T-helper 2 cell treated with Interferon-gamma antibody and Interleukin-4, amounts not matched to agents 100 ng/mL and 5 ng/mL, for 36 hours (primary cell): Measurements from ENCODE around the gene SPRYD4. TPM values are rescaled to one million over a fixed set of nuclear protein-coding genes. Genes with fewer than 3 reads are reported as not detected.
"Not testable (repeated sequence)": the region's sequence is repeated elsewhere in the genome, so short reads cannot be mapped to it uniquely, and the experiment has no call there.

ENCODE experiments used
- intact Hi-C: fragments of 100-400 bp; cut with micrococcal nuclease; formaldehyde crosslinking; loops from one replicate; pipeline ENCODE4 v1.15.1; 2023
- total RNA-seq: library from RNA; stranded (reverse); gene quantifications from 2 replicates; pipeline ENCODE4 v1.2.3, GENCODE V29; 2022

Gene SPRYD4
- 4.4 TPM in 2 replicates for total RNA-seq

GRCh38 chr12:56468216-56469006 lies at the start of gene SPRYD4:
Gene SPRYD4 (plus strand): TSS chr12:56468578. CDS start chr12:56468592, 14 bp downstream.
- intact Hi-C loops, result loop anchor here (1.0 to 10.0 kb wide), 6 partner anchors 19 to 494 kb away; partner anchors contain the start of genes CS, RAB5B, STAT2 and TIMELESS

- intact Hi-C loops, result no loop called here
Measured at GRCh38 chr12:56420411-56420810, 48.0 kb upstream of the SPRYD4 start.

- intact Hi-C loops, result no loop called here
Measured at GRCh38 chr12:56425193-56425592, 43.2 kb upstream of the SPRYD4 start.

GRCh38 chr12:56425940-56426438 lies 42.4 kb upstream of the SPRYD4 start:
- intact Hi-C loops, result no loop called here

GRCh38 chr12:56431288-56431687 lies 37.1 kb upstream of the SPRYD4 start:
- intact Hi-C loops, result no loop called here

GRCh38 chr12:56431850-56432249 lies 36.5 kb upstream of the SPRYD4 start:
- intact Hi-C loops, result no loop called here

- intact Hi-C loops, result no loop called here
Measured at GRCh38 chr12:56434828-56435227, 33.5 kb upstream of the SPRYD4 start.

- intact Hi-C loops, result no loop called here
Measured at GRCh38 chr12:56437430-56438176, 30.8 kb upstream of the SPRYD4 start.

- intact Hi-C loops, result not testable (repeated sequence)
Measured at GRCh38 chr12:56443208-56443607, 25.2 kb upstream of the SPRYD4 start.

GRCh38 chr12:56448860-56449621 lies 19.3 kb upstream of the SPRYD4 start, which contains the start of gene TIMELESS:
Gene TIMELESS (minus strand): TSS chr12:56449426. CDS start chr12:56434170, 15,256 bp downstream.
- intact Hi-C loops, result loop anchor here (1.0 to 5.0 kb wide), 5 partner anchors 19 to 322 kb away; partner anchors contain the start of genes ESYT1, SPRYD4 and STAT2

GRCh38 chr12:56449622-56449984 lies 18.8 kb upstream of the SPRYD4 start:
- intact Hi-C loops, result loop anchor here (1.0 to 5.0 kb wide), 5 partner anchors 19 to 322 kb away; partner anchors contain the start of genes ESYT1, SPRYD4 and STAT2

- intact Hi-C loops, result no loop called here
Measured at GRCh38 chr12:56450241-56450640, 18.1 kb upstream of the SPRYD4 start.

- intact Hi-C loops, result no loop called here
Measured at GRCh38 chr12:56451147-56451546, 17.2 kb upstream of the SPRYD4 start.

- intact Hi-C loops, result no loop called here
Measured at GRCh38 chr12:56454557-56454956, 13.8 kb upstream of the SPRYD4 start, which contains the start of gene MIP. Gene MIP (minus strand): TSS chr12:56454657. CDS start chr12:56454613, 44 bp downstream.

- intact Hi-C loops, result no loop called here
Measured at GRCh38 chr12:56457817-56458216, 10.6 kb upstream of the SPRYD4 start.

GRCh38 chr12:56461235-56462159 lies 6.9 kb upstream of the SPRYD4 start:
- intact Hi-C loops, result loop anchor here (5.0 to 10.0 kb wide), 2 partner anchors 254 to 487 kb away; partner anchors contain the start of gene RAB5B

- intact Hi-C loops, result loop anchor here (5.0 to 10.0 kb wide), 2 partner anchors 255 to 488 kb away; partner anchors contain the start of gene RAB5B
Measured at GRCh38 chr12:56462565-56462964, 5.8 kb upstream of the SPRYD4 start.

GRCh38 chr12:56469007-56469930 lies 891 bp downstream of the SPRYD4 start:
- intact Hi-C loops, result loop anchor here (2.0 to 10.0 kb wide), 3 partner anchors 168 to 494 kb away; partner anchors contain the start of genes CS, RAB5B and ZC3H10

GRCh38 chr12:56474389-56474788 lies 6.0 kb downstream of the SPRYD4 start:
- intact Hi-C loops, result no loop called here
